Measurements from ENCODE around the gene EIF2B2.

DNA sequence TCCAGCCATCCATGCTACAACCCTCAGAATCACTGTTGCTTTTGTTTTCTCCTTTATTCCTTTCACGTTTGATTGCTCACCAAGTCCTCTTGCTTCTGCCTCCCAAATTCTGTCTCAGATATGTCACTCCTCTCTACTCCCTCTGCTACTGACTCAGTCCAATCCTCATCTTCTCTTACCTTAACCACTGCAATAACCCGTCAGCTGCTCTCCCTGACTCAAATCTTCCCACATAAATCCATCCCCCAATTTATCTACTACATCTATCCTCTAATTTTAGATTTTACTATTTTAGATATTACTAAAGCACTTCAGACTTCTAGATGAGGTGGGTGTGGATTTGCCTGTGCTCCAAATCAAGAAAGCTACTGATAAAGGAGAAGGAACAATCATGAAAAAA, 23.2 kb downstream of the EIF2B2 start:
- TF ChIP-seq EZH2phosphoT487 (IDR thresholded peaks at IDR 0.05; ENCODE audit: unreplicated experiment) (no peak), JUNB (IDR thresholded peaks at IDR 0.05; ENCODE audit: unreplicated experiment) (no peak), POLR2AphosphoS5 (IDR thresholded peaks at IDR 0.05; ENCODE audit: low read depth) (no peak), EZH2 (IDR thresholded peaks at IDR 0.05; ENCODE audit: low read depth, unreplicated experiment) (no peak)
- TF ChIP-seq, protein P1, sequence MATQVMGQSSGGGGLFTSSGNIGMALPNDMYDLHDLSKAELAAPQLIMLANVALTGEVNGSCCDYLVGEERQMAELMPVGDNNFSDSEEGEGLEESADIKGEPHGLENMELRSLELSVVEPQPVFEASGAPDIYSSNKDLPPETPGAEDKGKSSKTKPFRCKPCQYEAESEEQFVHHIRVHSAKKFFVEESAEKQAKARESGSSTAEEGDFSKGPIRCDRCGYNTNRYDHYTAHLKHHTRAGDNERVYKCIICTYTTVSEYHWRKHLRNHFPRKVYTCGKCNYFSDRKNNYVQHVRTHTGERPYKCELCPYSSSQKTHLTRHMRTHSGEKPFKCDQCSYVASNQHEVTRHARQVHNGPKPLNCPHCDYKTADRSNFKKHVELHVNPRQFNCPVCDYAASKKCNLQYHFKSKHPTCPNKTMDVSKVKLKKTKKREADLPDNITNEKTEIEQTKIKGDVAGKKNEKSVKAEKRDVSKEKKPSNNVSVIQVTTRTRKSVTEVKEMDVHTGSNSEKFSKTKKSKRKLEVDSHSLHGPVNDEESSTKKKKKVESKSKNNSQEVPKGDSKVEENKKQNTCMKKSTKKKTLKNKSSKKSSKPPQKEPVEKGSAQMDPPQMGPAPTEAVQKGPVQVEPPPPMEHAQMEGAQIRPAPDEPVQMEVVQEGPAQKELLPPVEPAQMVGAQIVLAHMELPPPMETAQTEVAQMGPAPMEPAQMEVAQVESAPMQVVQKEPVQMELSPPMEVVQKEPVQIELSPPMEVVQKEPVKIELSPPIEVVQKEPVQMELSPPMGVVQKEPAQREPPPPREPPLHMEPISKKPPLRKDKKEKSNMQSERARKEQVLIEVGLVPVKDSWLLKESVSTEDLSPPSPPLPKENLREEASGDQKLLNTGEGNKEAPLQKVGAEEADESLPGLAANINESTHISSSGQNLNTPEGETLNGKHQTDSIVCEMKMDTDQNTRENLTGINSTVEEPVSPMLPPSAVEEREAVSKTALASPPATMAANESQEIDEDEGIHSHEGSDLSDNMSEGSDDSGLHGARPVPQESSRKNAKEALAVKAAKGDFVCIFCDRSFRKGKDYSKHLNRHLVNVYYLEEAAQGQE (IDR thresholded peaks at IDR 0.05; ENCODE audit: unreplicated experiment), result no peak
- TF ChIP-seq, protein P2, sequence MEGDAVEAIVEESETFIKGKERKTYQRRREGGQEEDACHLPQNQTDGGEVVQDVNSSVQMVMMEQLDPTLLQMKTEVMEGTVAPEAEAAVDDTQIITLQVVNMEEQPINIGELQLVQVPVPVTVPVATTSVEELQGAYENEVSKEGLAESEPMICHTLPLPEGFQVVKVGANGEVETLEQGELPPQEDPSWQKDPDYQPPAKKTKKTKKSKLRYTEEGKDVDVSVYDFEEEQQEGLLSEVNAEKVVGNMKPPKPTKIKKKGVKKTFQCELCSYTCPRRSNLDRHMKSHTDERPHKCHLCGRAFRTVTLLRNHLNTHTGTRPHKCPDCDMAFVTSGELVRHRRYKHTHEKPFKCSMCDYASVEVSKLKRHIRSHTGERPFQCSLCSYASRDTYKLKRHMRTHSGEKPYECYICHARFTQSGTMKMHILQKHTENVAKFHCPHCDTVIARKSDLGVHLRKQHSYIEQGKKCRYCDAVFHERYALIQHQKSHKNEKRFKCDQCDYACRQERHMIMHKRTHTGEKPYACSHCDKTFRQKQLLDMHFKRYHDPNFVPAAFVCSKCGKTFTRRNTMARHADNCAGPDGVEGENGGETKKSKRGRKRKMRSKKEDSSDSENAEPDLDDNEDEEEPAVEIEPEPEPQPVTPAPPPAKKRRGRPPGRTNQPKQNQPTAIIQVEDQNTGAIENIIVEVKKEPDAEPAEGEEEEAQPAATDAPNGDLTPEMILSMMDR (conservative IDR thresholded peaks at IDR 0.05; ENCODE audit: low read depth in 2 of 2), result no peak
- TF ChIP-seq, protein P3, sequence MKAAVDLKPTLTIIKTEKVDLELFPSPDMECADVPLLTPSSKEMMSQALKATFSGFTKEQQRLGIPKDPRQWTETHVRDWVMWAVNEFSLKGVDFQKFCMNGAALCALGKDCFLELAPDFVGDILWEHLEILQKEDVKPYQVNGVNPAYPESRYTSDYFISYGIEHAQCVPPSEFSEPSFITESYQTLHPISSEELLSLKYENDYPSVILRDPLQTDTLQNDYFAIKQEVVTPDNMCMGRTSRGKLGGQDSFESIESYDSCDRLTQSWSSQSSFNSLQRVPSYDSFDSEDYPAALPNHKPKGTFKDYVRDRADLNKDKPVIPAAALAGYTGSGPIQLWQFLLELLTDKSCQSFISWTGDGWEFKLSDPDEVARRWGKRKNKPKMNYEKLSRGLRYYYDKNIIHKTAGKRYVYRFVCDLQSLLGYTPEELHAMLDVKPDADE (IDR thresholded peaks at IDR 0.05), result no peak

Measured in GM23338 (cell line).